A673 (cell line): ENCODE measurements around the gene IL26. TPM values are rescaled to one million over a fixed set of nuclear protein-coding genes. Genes with fewer than 3 reads are reported as not detected.

Experiments used
- BruUV-seq: library from RNA; stranded (reverse); fragments of 400-500 nt; replicated peaks from 2 replicates; lab custom pipeline; 2021; lab: Mats Ljungman, UMichigan
- CTCF ChIA-PET: fragments of 300-600 bp; sonication (Branson Sonifier 250); formaldehyde crosslinking; loops from one replicate; lab custom pipeline; 2022; ENCODE audit warnings: antibody characterized with exemption; lab: Charles Lee
- POLR2A ChIA-PET: fragments of 300-600 bp; sonication (Branson Sonifier 250); formaldehyde crosslinking; loops from one replicate; lab custom pipeline; 2022; ENCODE audit warnings: antibody characterized with exemption; ENCODE audit not compliant: low non-redundant PET; lab: Charles Lee
- DNase-seq: peaks from one replicate; pipeline ENCODE4 v3.0.0-alpha.2; 2015; ENCODE audit warnings: low spot score
- H3K27ac ChIP-seq: fragments of 200-600 bp; sonication (generic); 2 replicates; pipeline ENCODE4 v1.5.1; 2016; ENCODE audit warnings: mixed run types, low read depth, mild to moderate bottlenecking, mixed read lengths, antibody characterized with exemption, low read length; ENCODE audit not compliant: poor library complexity, severe bottlenecking
- H3K27me3 ChIP-seq: fragments of 200-600 bp; sonication (generic); replicated peaks from 2 replicates; pipeline ENCODE4 v1.6.1; 2017; ENCODE audit warnings: mixed run types, low read depth, mild to moderate bottlenecking, mixed read lengths, antibody characterized with exemption, low read length; ENCODE audit not compliant: insufficient read depth, poor library complexity
- H3K36me3 ChIP-seq: fragments of 200-600 bp; sonication (generic); 2 replicates; pipeline ENCODE4 v1.6.1; 2016; ENCODE audit warnings: mixed run types, mild to moderate bottlenecking, mixed read lengths, antibody characterized with exemption, low read length; ENCODE audit not compliant: insufficient read depth, poor library complexity, severe bottlenecking
- H3K4me1 ChIP-seq: fragments of 200-600 bp; sonication (generic); 2 replicates; pipeline ENCODE4 v1.6.1; 2017; ENCODE audit warnings: mixed run types, mild to moderate bottlenecking, mixed read lengths, antibody characterized with exemption, low read length; ENCODE audit not compliant: insufficient read depth, poor library complexity, severe bottlenecking
- H3K4me3 ChIP-seq: fragments of 200-600 bp; sonication (generic); 2 replicates; pipeline ENCODE4 v1.5.1; 2016; ENCODE audit warnings: low read depth, mixed run types, mild to moderate bottlenecking, mixed read lengths, low read length; ENCODE audit not compliant: poor library complexity, severe bottlenecking
- H3K9me3 ChIP-seq: fragments of 200-600 bp; sonication (generic); 2 replicates; pipeline ENCODE4 v1.6.1; 2016; ENCODE audit warnings: mixed run types, low read depth, mild to moderate bottlenecking, mixed read lengths, antibody characterized with exemption, low read length; ENCODE audit not compliant: poor library complexity, severe bottlenecking
- EZH2 ChIP-seq: fragments of 200-600 bp; sonication (generic); IDR thresholded peaks from 2 replicates; pipeline ENCODE4 v1.6.1; 2017; ENCODE audit warnings: borderline replicate concordance, low read depth, mild to moderate bottlenecking, mixed read lengths, antibody characterized with exemption, low read length; ENCODE audit not compliant: poor library complexity, severe bottlenecking
- intact Hi-C: fragments of 100-400 bp; cut with micrococcal nuclease; formaldehyde crosslinking; loops from one replicate; pipeline ENCODE4 v1.10.0; 2022; ENCODE audit not compliant: unreplicated experiment
- total RNA-seq: library from RNA; stranded (reverse); gene quantifications from 2 replicates; pipeline ENCODE4 v1.2.3, GENCODE V29; 2021
- TF ChIP-seq, protein P1 (sequence below): fragments of 300-800, 200-600 bp; sonication (generic); conservative IDR thresholded peaks from 2 replicates; pipeline ENCODE4 v1.5.1; 2017; ENCODE audit warnings: low read depth, mild to moderate bottlenecking, antibody characterized with exemption, low read length, moderate library complexity, mixed read lengths

The IL26 gene
- total RNA-seq, 1 experiment from 2014 or later: not detected

GRCh38 chr12:68170726-68171125 is 54.9 kb downstream of the IL26 start:
- H3K4me3 ChIP-seq: no peak overlapping the region
- H3K4me1 ChIP-seq: no peaks in the 10 kb centered on the region
- ChIA-PET POLR2A (no interaction called here), CTCF (no interaction called here)
- TF ChIP-seq, protein P1, sequence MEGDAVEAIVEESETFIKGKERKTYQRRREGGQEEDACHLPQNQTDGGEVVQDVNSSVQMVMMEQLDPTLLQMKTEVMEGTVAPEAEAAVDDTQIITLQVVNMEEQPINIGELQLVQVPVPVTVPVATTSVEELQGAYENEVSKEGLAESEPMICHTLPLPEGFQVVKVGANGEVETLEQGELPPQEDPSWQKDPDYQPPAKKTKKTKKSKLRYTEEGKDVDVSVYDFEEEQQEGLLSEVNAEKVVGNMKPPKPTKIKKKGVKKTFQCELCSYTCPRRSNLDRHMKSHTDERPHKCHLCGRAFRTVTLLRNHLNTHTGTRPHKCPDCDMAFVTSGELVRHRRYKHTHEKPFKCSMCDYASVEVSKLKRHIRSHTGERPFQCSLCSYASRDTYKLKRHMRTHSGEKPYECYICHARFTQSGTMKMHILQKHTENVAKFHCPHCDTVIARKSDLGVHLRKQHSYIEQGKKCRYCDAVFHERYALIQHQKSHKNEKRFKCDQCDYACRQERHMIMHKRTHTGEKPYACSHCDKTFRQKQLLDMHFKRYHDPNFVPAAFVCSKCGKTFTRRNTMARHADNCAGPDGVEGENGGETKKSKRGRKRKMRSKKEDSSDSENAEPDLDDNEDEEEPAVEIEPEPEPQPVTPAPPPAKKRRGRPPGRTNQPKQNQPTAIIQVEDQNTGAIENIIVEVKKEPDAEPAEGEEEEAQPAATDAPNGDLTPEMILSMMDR: no peak
- no peak for TF ChIP-seq EZH2
- no peaks in the 10 kb centered on the region for H3K9me3 ChIP-seq
- no peak overlapping the region for H3K27ac ChIP-seq
- intact Hi-C loops: no loop called here
- no peaks in the 10 kb centered on the region for H3K36me3 ChIP-seq
- H3K27me3 ChIP-seq: no peaks in the 10 kb centered on the region
- BruUV-seq: no TSS peak
- DNase-seq: no peak

DNA sequence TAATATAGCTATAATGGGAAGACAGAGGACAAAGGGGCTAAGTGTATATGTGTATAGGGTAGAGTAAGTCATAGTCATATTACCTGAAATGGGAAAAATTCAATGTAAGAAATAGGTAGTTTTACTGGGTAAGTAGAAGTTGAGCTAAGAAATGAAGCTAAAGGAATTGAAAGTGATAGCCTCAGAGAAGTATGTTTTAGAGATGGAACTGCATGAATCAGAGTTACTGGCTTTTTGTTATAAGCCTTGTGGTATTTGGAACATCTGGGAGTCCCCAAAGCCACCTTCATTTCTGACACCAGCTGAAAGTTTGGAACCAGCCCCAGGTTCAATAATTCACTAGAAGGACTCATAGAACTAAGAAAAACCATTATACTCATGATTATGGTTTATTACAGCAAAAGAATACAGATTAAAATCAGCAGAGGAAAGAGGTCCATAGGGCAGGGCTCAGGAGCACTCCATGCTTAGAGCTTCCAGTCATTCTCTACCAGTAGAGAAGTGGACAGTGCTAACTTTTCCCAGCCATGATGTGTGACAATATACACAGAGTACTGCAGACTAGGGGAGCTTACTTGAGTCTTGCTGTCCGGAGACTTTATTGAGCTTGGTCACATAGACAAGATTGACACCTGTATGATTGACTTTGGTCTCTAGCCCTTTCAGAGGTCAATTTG is 56.3 kb downstream of the IL26 start:
- H3K4me1 ChIP-seq: no peaks in the 10 kb centered on the region
- no peak for TF ChIP-seq EZH2
- TF ChIP-seq, protein P1: no peak
- peaks cover 3% of the 10 kb centered on the region for H3K27me3 ChIP-seq
- no TSS peak for BruUV-seq
- ChIA-PET POLR2A (no interaction called here), CTCF (interaction anchor here (0.6 kb wide), 1 partner anchor 226 kb away, joined by 3 read pairs; no protein-coding TSS in a partner anchor)
- no peak for DNase-seq
- intact Hi-C loops: no loop called here
- no peak overlapping the region for H3K4me3 ChIP-seq
- no peaks in the 10 kb centered on the region for H3K9me3 ChIP-seq
- no peaks in the 10 kb centered on the region for H3K36me3 ChIP-seq
- H3K27ac ChIP-seq: no peak overlapping the region

- Histone ChIP-seq H3K4me3 (no peak overlapping the region), H3K27me3 (peaks cover 5% of the 10 kb centered on the region), H3K9me3 (no peaks in the 10 kb centered on the region), H3K27ac (no peak overlapping the region), H3K36me3 (no peaks in the 10 kb centered on the region), H3K4me1 (no peaks in the 10 kb centered on the region)
- CTCF ChIA-PET: no interaction called here
- intact Hi-C loops: no loop called here
- no TSS peak for BruUV-seq
- TF ChIP-seq, protein P1: no peak
- TF ChIP-seq EZH2: no peak
- no peak for DNase-seq
- POLR2A ChIA-PET: no interaction called here
These were observed 59.2 kb downstream of the IL26 start for GRCh38 chr12:68166317-68166831.
